Karpas-422 (cell line): ENCODE data around the gene EVA1A. TPM values are rescaled to one million over a fixed set of nuclear protein-coding genes. Genes with fewer than 3 reads are reported as not detected.

Experiments used
- DNase-seq: peaks from one replicate; pipeline ENCODE4 v3.0.0-alpha.2; 2015
- H2AFZ ChIP-seq: fragments of 200-600 bp; sonication (generic); 2 replicates; pipeline ENCODE4 v1.6.1; 2014; ENCODE audit warnings: antibody characterized with exemption, low read length, mixed read lengths
- H3K27ac ChIP-seq: fragments of 200-600 bp; sonication (generic); 2 replicates; pipeline ENCODE4 v1.5.1; 2014; ENCODE audit warnings: mild to moderate bottlenecking, low read length, moderate library complexity
- H3K27me3 ChIP-seq: fragments of 200-600 bp; sonication (generic); 2 replicates; pipeline ENCODE4 v1.6.1; 2014; ENCODE audit warnings: low read length, mixed read lengths
- H3K36me3 ChIP-seq: fragments of 200-600 bp; sonication (generic); 2 replicates; pipeline ENCODE4 v1.6.1; 2014; ENCODE audit warnings: low read length, mixed read lengths; ENCODE audit not compliant: insufficient read depth
- H3K4me1 ChIP-seq: fragments of 200-600 bp; sonication (generic); 2 replicates; pipeline ENCODE4 v1.6.1; 2014; ENCODE audit warnings: mild to moderate bottlenecking, low read length, mixed read lengths
- H3K4me2 ChIP-seq: fragments of 200-600 bp; sonication (generic); 2 replicates; pipeline ENCODE4 v1.6.1; 2014; ENCODE audit warnings: low read length, low read depth, mild to moderate bottlenecking; ENCODE audit not compliant: poor library complexity, severe bottlenecking
- H3K4me3 ChIP-seq: fragments of 200-600 bp; sonication (generic); 2 replicates; pipeline ENCODE4 v1.5.1; 2014; ENCODE audit warnings: mild to moderate bottlenecking, antibody characterized with exemption, low read length, mixed read lengths
- H3K79me2 ChIP-seq: fragments of 200-600 bp; sonication (generic); 2 replicates; pipeline ENCODE4 v1.6.1; 2014; ENCODE audit warnings: mild to moderate bottlenecking, low read length, mixed read lengths
- H3K9ac ChIP-seq: fragments of 200-600 bp; sonication (generic); 2 replicates; pipeline ENCODE4 v1.6.0; 2014; ENCODE audit warnings: low read length
- H3K9me2 ChIP-seq: fragments of 200-600 bp; sonication (generic), shearing (Covaris generic); replicated peaks from 2 replicates; pipeline ENCODE4 v1.6.0; 2014; ENCODE audit warnings: mild to moderate bottlenecking, low read length, moderate library complexity; ENCODE audit not compliant: insufficient read depth
- H3K9me3 ChIP-seq: fragments of 300-700, 200-600 bp; sonication (generic); 2 replicates; pipeline ENCODE4 v1.6.1; 2014; ENCODE audit warnings: low read length, mixed read lengths
- H4K20me1 ChIP-seq: fragments of 200-600 bp; sonication (generic); 2 replicates; pipeline ENCODE4 v1.6.1; 2014; ENCODE audit warnings: mild to moderate bottlenecking, antibody characterized with exemption, low read length, low read depth; ENCODE audit not compliant: insufficient read depth
- total RNA-seq: library from RNA; depleted of rRNA; stranded (reverse); fragments of >200 nt; shearing (Covaris generic); gene quantifications from 2 replicates; pipeline ENCODE4 v1.2.3, GENCODE V29; 2014; ENCODE audit warnings: low replicate concordance

The EVA1A gene
- total RNA-seq, 1 experiment from 2014 or later: not detected

DNA sequence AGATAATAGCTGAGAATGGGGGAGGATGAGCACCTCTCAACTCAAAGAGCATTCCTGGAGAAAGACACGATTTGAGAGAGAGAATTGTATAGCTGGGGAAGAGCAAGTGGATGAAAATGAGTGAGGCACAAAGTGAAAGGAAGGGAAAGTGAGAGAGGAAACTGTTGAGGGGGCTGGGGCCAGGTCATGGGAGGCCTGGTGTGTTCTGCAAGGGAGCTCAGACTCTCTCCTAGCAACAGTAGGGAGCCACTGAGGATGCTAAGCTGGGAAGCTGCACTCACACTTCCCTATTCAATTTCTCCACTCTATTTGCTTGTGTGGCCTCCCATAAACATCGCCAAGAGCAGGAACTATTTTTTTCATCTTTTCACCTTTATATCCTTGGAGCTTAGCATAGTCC lies 14.8 kb downstream of the EVA1A start:
- Histone ChIP-seq H2AFZ (no peak overlapping the region), H3K9me2 (no peaks in the 10 kb centered on the region), H3K9me3 (no peaks in the 10 kb centered on the region), H4K20me1 (no peaks in the 10 kb centered on the region), H3K27ac (no peak overlapping the region), H3K4me1 (no peaks in the 10 kb centered on the region), H3K27me3 (no peaks in the 10 kb centered on the region), H3K4me3 (no peak overlapping the region), H3K79me2 (no peaks in the 10 kb centered on the region), H3K4me2 (no peak overlapping the region), H3K9ac (no peak overlapping the region), H3K36me3 (no peaks in the 10 kb centered on the region)
- DNase-seq: no peak

DNA sequence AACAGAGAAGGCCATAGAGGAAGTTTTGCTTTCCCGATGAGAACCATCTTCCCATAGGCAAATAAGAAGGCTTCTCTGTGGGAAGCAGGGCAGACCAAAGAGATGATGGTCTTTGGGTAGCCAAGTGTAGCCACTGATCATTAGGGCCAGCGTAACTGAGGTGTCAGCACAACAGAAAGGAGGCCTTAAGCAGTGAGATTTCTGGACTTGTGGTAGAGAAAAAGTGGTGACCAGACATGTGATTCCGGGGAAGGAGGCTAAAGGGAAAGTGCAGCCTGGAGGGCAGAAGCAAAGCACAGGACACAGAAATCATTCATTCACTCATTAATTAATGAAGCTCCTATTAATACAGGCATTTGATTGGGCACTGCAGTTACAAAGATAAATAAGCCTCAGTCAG lies 15.4 kb downstream of the EVA1A start:
- Histone ChIP-seq H3K9ac (no peak overlapping the region), H3K4me2 (no peak overlapping the region), H2AFZ (no peak overlapping the region), H3K9me2 (no peaks in the 10 kb centered on the region), H3K79me2 (no peaks in the 10 kb centered on the region), H3K27me3 (no peaks in the 10 kb centered on the region), H3K36me3 (no peaks in the 10 kb centered on the region), H3K27ac (no peak overlapping the region), H3K4me1 (no peaks in the 10 kb centered on the region), H4K20me1 (no peaks in the 10 kb centered on the region), H3K4me3 (no peak overlapping the region), H3K9me3 (no peaks in the 10 kb centered on the region)
- DNase-seq: no peak

GRCh38 chr2:75543446-75543845 lies 17.3 kb downstream of the EVA1A start:
- Histone ChIP-seq H3K9ac (no peak overlapping the region), H3K4me3 (no peak overlapping the region), H3K9me3 (no peaks in the 10 kb centered on the region), H2AFZ (no peak overlapping the region), H3K4me2 (no peak overlapping the region), H3K9me2 (no peaks in the 10 kb centered on the region), H3K4me1 (no peaks in the 10 kb centered on the region), H3K27me3 (no peaks in the 10 kb centered on the region), H3K79me2 (no peaks in the 10 kb centered on the region), H3K36me3 (no peaks in the 10 kb centered on the region), H3K27ac (no peak overlapping the region), H4K20me1 (no peaks in the 10 kb centered on the region)
- no peak for DNase-seq

DNA sequence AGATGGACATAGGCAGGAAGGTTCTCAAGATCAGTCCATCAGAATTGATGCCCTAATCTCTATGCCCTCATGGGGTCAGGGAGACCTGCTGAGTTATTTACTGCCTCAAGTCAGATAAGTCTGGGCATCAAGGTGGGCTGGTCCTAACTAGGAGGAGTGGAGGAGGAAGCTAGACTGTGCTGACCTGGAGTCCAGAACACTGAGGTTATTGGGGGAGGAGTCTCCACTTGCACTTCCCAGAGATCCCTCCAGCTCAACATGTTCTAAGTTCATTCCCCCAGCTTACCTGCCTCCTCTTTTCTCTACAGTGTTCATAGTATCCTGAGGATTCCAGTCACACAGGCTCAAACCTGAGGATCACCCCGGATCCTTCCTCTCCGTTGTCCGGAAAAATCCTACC lies 19.3 kb downstream of the EVA1A start:
- DNase-seq: no peak
- no peaks in the 10 kb centered on the region for H3K9me3 ChIP-seq
- no peak overlapping the region for H3K9ac ChIP-seq

DNA sequence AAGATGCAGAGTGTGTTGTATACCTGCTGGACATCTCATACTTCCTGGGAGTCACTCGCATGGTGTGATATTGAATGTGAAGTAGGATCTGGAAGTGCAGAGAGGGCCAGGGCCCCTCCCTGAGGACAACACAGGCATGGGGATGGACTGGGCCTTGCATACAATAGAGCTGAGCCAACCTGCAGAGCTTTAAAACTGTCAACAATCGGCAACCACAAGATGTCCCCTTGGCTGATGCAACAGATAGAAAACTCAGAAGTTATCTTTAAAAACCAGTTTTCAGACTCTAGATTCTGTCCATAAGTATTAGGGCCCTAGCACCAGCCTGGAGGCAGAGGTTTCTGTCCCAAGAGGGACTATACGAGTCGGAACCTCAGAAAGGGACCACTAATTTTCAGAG lies 19.7 kb downstream of the EVA1A start:
- Histone ChIP-seq H3K27ac (no peak overlapping the region), H4K20me1 (no peaks in the 10 kb centered on the region), H3K9me3 (no peaks in the 10 kb centered on the region), H3K4me3 (no peak overlapping the region), H3K9ac (no peak overlapping the region), H2AFZ (no peak overlapping the region), H3K27me3 (no peaks in the 10 kb centered on the region), H3K4me2 (no peak overlapping the region), H3K36me3 (no peaks in the 10 kb centered on the region), H3K79me2 (no peaks in the 10 kb centered on the region), H3K9me2 (no peaks in the 10 kb centered on the region), H3K4me1 (no peaks in the 10 kb centered on the region)
- DNase-seq: no peak

More for the DNA sequence above, 19.3 kb downstream of the EVA1A start:
- no peak overlapping the region for H3K4me2 ChIP-seq
- H3K9me2 ChIP-seq: no peaks in the 10 kb centered on the region
- no peaks in the 10 kb centered on the region for H4K20me1 ChIP-seq
- no peak overlapping the region for H2AFZ ChIP-seq
- no peaks in the 10 kb centered on the region for H3K27me3 ChIP-seq
- no peak overlapping the region for H3K27ac ChIP-seq
- no peaks in the 10 kb centered on the region for H3K79me2 ChIP-seq
- no peak overlapping the region for H3K4me3 ChIP-seq
- H3K4me1 ChIP-seq: no peaks in the 10 kb centered on the region
- H3K36me3 ChIP-seq: no peaks in the 10 kb centered on the region

DNA sequence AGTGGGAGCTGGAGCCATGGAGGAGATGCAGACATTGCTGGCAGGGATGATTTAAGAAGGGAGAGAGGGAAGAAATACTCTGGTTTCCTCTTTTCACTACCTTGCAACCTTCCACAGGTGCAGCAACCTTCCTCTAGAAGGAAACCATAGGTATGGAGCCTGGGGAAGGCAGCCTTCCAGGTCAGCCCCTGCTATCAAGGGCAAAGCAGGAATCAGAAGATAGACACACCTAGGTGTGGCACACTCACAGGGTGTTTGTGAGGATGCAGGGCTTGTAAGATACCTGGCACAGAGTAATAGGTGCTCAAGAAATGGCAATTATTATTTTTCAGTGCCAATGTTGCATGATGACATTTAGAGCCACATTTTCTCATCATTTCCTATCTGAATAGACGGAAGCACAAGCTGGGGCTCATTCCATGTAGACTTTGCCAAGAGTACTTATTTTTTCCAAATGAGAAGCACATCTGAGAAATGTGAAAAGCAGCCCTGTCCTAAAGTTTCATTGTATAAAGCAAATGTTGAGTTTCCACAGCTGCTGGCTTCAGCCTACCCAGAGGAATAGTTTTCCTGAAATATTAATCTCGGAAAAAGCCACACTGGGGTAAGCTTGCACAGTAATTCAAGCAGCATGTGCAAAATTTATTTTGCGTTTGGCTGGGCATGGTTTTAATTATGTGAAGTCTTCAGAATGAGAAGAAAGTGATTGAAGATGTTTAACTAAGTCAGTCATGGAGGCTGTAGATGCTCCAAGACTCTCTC lies 20.6 kb downstream of the EVA1A start:
- no peaks in the 10 kb centered on the region for H3K36me3 ChIP-seq
- no peaks in the 10 kb centered on the region for H3K9me2 ChIP-seq
- H3K4me1 ChIP-seq: no peaks in the 10 kb centered on the region
- no peaks in the 10 kb centered on the region for H3K79me2 ChIP-seq
- no peaks in the 10 kb centered on the region for H4K20me1 ChIP-seq
- no peak overlapping the region for H3K9ac ChIP-seq
- H2AFZ ChIP-seq: no peak overlapping the region
- H3K27me3 ChIP-seq: no peaks in the 10 kb centered on the region
- no peak overlapping the region for H3K4me3 ChIP-seq
- H3K27ac ChIP-seq: no peak overlapping the region
- DNase-seq: no peak
- H3K4me2 ChIP-seq: no peak overlapping the region
- H3K9me3 ChIP-seq: no peaks in the 10 kb centered on the region

DNA sequence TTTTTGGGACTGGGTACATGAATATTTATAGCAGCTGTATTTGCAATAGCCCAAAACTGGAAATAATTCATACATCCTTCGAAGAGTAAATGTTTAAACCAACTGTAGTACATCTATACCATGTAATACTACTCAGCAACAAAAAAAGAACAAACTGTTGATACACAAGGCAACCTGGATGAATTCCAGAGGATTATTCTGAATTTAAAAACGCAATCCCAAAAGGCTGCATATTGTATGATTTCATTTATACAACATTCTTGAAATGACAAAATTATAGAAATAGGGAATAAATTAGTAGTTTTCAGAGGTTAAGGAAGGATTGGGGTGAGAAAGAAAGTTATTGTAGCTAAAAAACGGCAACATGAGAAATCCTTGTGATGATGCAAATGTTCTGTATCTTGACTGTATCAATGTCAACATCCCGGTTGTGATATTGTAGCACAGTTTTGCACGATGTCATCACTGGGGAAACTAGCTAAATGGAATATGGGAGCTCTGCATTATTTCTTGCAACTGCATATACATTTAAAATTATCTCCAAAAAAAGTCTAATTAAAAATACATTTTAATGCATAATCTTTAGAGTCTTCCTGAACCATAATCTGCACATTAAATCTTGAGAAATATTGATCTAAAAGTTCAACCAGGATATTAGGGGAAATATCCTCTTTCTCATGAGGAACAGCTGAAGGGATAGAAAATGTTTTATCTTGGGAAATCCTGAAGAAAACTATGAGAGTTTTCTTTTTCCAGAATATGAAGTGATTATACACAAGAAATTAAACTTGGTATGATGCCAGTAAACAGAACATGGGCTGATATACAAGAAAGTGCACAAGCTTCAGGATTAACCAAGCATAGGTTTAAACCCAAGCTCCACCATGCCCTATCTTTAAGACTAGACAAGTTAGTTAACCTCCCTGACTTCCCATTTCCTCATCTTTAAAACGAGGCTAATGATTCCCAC lies 21.9 kb downstream of the EVA1A start:
- Histone ChIP-seq H3K4me3 (no peak overlapping the region), H3K27me3 (no peaks in the 10 kb centered on the region), H3K4me2 (no peak overlapping the region), H3K9me3 (no peaks in the 10 kb centered on the region), H3K27ac (no peak overlapping the region), H3K9ac (no peak overlapping the region), H2AFZ (no peak overlapping the region), H3K4me1 (no peaks in the 10 kb centered on the region), H4K20me1 (no peaks in the 10 kb centered on the region), H3K9me2 (no peaks in the 10 kb centered on the region), H3K36me3 (no peaks in the 10 kb centered on the region), H3K79me2 (no peaks in the 10 kb centered on the region)
- no peak for DNase-seq

- H3K27ac ChIP-seq: no peak overlapping the region
- no peaks in the 10 kb centered on the region for H3K9me2 ChIP-seq
- H3K27me3 ChIP-seq: no peaks in the 10 kb centered on the region
- no peaks in the 10 kb centered on the region for H4K20me1 ChIP-seq
- no peak overlapping the region for H2AFZ ChIP-seq
- H3K9ac ChIP-seq: no peak overlapping the region
- H3K4me2 ChIP-seq: no peak overlapping the region
- no peaks in the 10 kb centered on the region for H3K4me1 ChIP-seq
- H3K9me3 ChIP-seq: no peaks in the 10 kb centered on the region
- H3K79me2 ChIP-seq: no peaks in the 10 kb centered on the region
- H3K36me3 ChIP-seq: no peaks in the 10 kb centered on the region
- H3K4me3 ChIP-seq: no peak overlapping the region
- DNase-seq: no peak
These were observed 23.1 kb downstream of the EVA1A start for GRCh38 chr2:75537658-75538057.
